SK-N-SH (cell line): ENCODE data around the gene PISD. TPM values are rescaled to one million over a fixed set of nuclear protein-coding genes. Genes with fewer than 3 reads are reported as not detected.

Experiments
- CTCF ChIA-PET: fragments of 300-600, 350-600 bp; formaldehyde crosslinking; extraction: SDS; loops from one replicate; lab custom pipeline; 2021; lab: Yijun Ruan, JAX
- POLR2A ChIA-PET: fragments of 350-600 bp; sonication (Branson Sonifier 250); formaldehyde crosslinking; extraction: SDS; loops from one replicate; lab custom pipeline; 2020; ENCODE audit warnings: antibody characterized with exemption, inconsistent platforms; lab: Yijun Ruan, JAX
- DNase-seq: peaks from one replicate; pipeline ENCODE4 v3.0.0; 2012
- H2AFZ ChIP-seq: fragments of 200-600 bp; sonication (generic); 2 replicates; pipeline ENCODE4 v1.8.1; 2016; ENCODE audit warnings: antibody characterized with exemption, mild to moderate bottlenecking, low read depth
- H3F3A ChIP-seq: fragments of 200-600 bp; sonication (generic); replicated peaks from 2 replicates; pipeline ENCODE3; 2016; ENCODE audit warnings: antibody characterized with exemption, mild to moderate bottlenecking; ENCODE audit not compliant: insufficient read depth
- H3K27ac ChIP-seq, 2 experiments: fragments of 200-500 bp in 1 of 2; fragments of 200-600 bp in 1 of 2; sonication (Bioruptor generic) in 1 of 2; sonication (generic), shearing (Covaris generic) in 1 of 2; 2 replicates each; pipeline versions ENCODE4 v1.5.1 to v1.6.1; 2014 to 2016; ENCODE audit warnings: low read depth in 2 of 2, inconsistent platforms in 1 of 2, low read length in 1 of 2, mild to moderate bottlenecking in 1 of 2, mixed read lengths in 1 of 2
- H3K27me3 ChIP-seq: fragments of 200-600 bp; sonication (generic), shearing (Covaris generic); 2 replicates; pipeline ENCODE4 v1.6.1; 2016; ENCODE audit warnings: mixed run types; ENCODE audit not compliant: insufficient read depth
- H3K36me3 ChIP-seq, 2 experiments: fragments of 200-500 bp in 1 of 2; fragments of 200-600 bp in 1 of 2; sonication (Bioruptor generic) in 1 of 2; sonication (generic) in 1 of 2; replicated peaks in 1 of 2; 2 replicates each; pipeline versions ENCODE3 to v1.5.1; 2014 to 2016; ENCODE audit warnings: low read length in 1 of 2, mild to moderate bottlenecking in 1 of 2; ENCODE audit not compliant: insufficient read depth in 2 of 2, control insufficient read depth in 1 of 2
- H3K4me1 ChIP-seq, 2 experiments: fragments of 200-500 bp in 1 of 2; fragments of 200-600 bp in 1 of 2; sonication (Bioruptor generic) in 1 of 2; sonication (generic), shearing (Covaris generic) in 1 of 2; 2 replicates each; pipeline versions ENCODE4 v1.5.1 to v1.6.1; 2014 to 2016; ENCODE audit warnings: low read depth in 1 of 2, low read length in 1 of 2, mixed run types in 1 of 2; ENCODE audit not compliant: insufficient read depth in 2 of 2, control insufficient read depth in 1 of 2
- H3K4me2 ChIP-seq: fragments of 200-600 bp; sonication (generic), shearing (Covaris generic); 2 replicates; pipeline ENCODE4 v1.6.1; 2017; ENCODE audit warnings: mixed run types
- H3K4me3 ChIP-seq, 2 experiments: fragments of 200-500 bp in 1 of 2; fragments of 200-600 bp in 1 of 2; sonication (Bioruptor generic) in 1 of 2; sonication (generic), shearing (Covaris generic) in 1 of 2; 2 replicates each; pipeline versions ENCODE4 v1.5.1 to v1.8.1; 2014 to 2016; ENCODE audit warnings: low read depth in 2 of 2, inconsistent platforms in 1 of 2, low read length in 1 of 2, mild to moderate bottlenecking in 1 of 2, mixed read lengths in 1 of 2, moderate library complexity in 1 of 2
- H3K79me2 ChIP-seq: fragments of 200-600 bp; sonication (generic); 2 replicates; pipeline ENCODE4 v1.8.1; 2017; ENCODE audit warnings: mild to moderate bottlenecking; ENCODE audit not compliant: insufficient read depth
- H3K9ac ChIP-seq: fragments of 200-600 bp; sonication (generic); 2 replicates; pipeline ENCODE4 v1.6.1; 2017; ENCODE audit warnings: mixed run types
- H3K9me2 ChIP-seq: fragments of 200-600 bp; sonication (generic); 2 replicates; pipeline ENCODE4 v1.6.1; 2017; ENCODE audit warnings: mixed run types
- H3K9me3 ChIP-seq: fragments of 200-600 bp; sonication (generic); 2 replicates; pipeline ENCODE4 v1.6.1; 2017; ENCODE audit warnings: mixed run types, mild to moderate bottlenecking, moderate library complexity
- H4K20me1 ChIP-seq: fragments of 200-600 bp; sonication (generic); 2 replicates; pipeline ENCODE4 v1.6.1; 2017; ENCODE audit warnings: mild to moderate bottlenecking, mixed run types; ENCODE audit not compliant: insufficient read depth
- FOSL2 ChIP-seq: IDR thresholded peaks from 2 replicates; pipeline ENCODE4 v1.4.0; 2012; ENCODE audit warnings: low read depth, mild to moderate bottlenecking, moderate library complexity, borderline replicate concordance
- FOXM1 ChIP-seq: IDR thresholded peaks from 2 replicates; pipeline ENCODE4 v1.4.0; 2012; ENCODE audit warnings: low read depth, mild to moderate bottlenecking
- GATA2 ChIP-seq: sonication (generic); formaldehyde crosslinking; IDR thresholded peaks from 2 replicates; pipeline ENCODE4 v1.5.0; 2020; ENCODE audit warnings: mild to moderate bottlenecking, missing genetic modification reagents
- IRF3 ChIP-seq: fragments of 150-350 bp; IDR thresholded peaks from 2 replicates; pipeline ENCODE4 v1.6.1; 2016; ENCODE audit warnings: mild to moderate bottlenecking, low read depth, low read length
- MXI1 ChIP-seq: IDR thresholded peaks from 2 replicates; pipeline ENCODE4 v1.6.1; 2012; ENCODE audit warnings: mild to moderate bottlenecking, low read depth, low read length, improper control_type of control experiment
- NFIC ChIP-seq: IDR thresholded peaks from 2 replicates; pipeline ENCODE4 v1.4.0; 2012; ENCODE audit warnings: borderline replicate concordance
- PBX3 ChIP-seq: IDR thresholded peaks from 2 replicates; pipeline ENCODE4; 2012
- POLR2AphosphoS5 ChIP-seq: IDR thresholded peaks from 2 replicates; pipeline ENCODE4 v1.6.1; 2012; ENCODE audit warnings: low read depth, low read length
- RCOR1 ChIP-seq: fragments of 150-350 bp; IDR thresholded peaks from 2 replicates; pipeline ENCODE4 v1.6.1; 2017; ENCODE audit warnings: antibody characterized with exemption, low read length
- RXRA ChIP-seq: IDR thresholded peaks from 2 replicates; pipeline ENCODE4 v1.4.0; 2012; ENCODE audit warnings: low read depth, mild to moderate bottlenecking, borderline replicate concordance
- SIN3A ChIP-seq: IDR thresholded peaks from 2 replicates; pipeline ENCODE4 v1.6.1; 2012; ENCODE audit warnings: low read depth, mild to moderate bottlenecking, low read length, moderate library complexity, borderline replicate concordance
- TAF1 ChIP-seq: IDR thresholded peaks from 2 replicates; pipeline ENCODE4 v1.6.1; 2012; ENCODE audit warnings: low read depth, mild to moderate bottlenecking, low read length, moderate library complexity, borderline replicate concordance
- TEAD4 ChIP-seq: IDR thresholded peaks from 2 replicates; pipeline ENCODE4 v1.4.0; 2012; ENCODE audit warnings: mild to moderate bottlenecking, borderline replicate concordance; ENCODE audit not compliant: insufficient read depth
- USF1 ChIP-seq: IDR thresholded peaks from 2 replicates; pipeline ENCODE4 v1.4.0; 2012; ENCODE audit warnings: low read depth, borderline replicate concordance
- USF2 ChIP-seq: fragments of 150-350 bp; IDR thresholded peaks from 2 replicates; pipeline ENCODE4 v1.6.1; 2017; ENCODE audit warnings: antibody characterized with exemption, low read length, low read depth, borderline replicate concordance
- WGBS: methylation state at CpG from one replicate; pipeline ENCODE4 v1.1.6; 2017; ENCODE audit warnings: low lambda C conversion rate; 5-methylcytosine and 5-hydroxymethylcytosine counted together
- polyA plus RNA-seq, 3 experiments: library from polyadenylated mRNA; depleted of rRNA; stranded (reverse); fragments of >200 nt; gene quantifications; 2 replicates each; pipeline ENCODE4 v1.2.3, GENCODE V29; 2012
- TF ChIP-seq, protein P1 (sequence below): IDR thresholded peaks from 2 replicates; pipeline ENCODE4 v1.6.1; 2012; ENCODE audit warnings: mild to moderate bottlenecking, low read depth, low read length, moderate library complexity

The PISD gene
- polyA plus RNA-seq, 1 of the 3 experiments (the other 2 are of a cell fraction), result 34.9 TPM

DNA sequence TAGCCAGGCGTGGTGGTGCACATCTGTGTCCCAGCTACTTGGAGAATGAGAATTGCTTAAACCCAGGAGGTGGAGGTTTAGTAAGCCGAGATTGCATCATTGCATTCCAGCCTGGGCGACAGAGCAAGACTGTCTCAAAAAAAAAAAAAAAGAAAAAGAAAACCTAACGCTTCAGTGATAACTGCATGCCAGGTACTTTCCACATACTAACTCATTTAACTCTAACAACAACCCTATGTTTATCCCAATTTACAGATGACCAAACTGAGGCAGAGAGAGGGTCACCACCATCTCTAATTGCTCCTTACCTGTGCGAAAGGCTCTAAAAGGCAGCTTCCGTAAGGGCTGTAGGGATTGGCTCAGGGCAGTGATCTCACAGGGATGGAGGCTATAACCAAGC is 11.6 kb downstream of the PISD start (continued):
- TF ChIP-seq FOSL2, result no peak
- TF ChIP-seq TEAD4, result no peak
- no peak for TF ChIP-seq MXI1
- no peak for TF ChIP-seq FOXM1
- TF ChIP-seq GATA2 (CRISPR knock-in tag), result no peak
- TF ChIP-seq RXRA, result no peak
- TF ChIP-seq PBX3, result no peak
- no peak for TF ChIP-seq RCOR1

GRCh38 chr22:31647523-31648320 is 14.3 kb downstream of the PISD start:
- H3K27me3 ChIP-seq, result no peaks in the 10 kb centered on the region
- no peak overlapping the region for H3K9ac ChIP-seq
- no peaks in the 10 kb centered on the region for H4K20me1 ChIP-seq
- TF ChIP-seq POLR2AphosphoS5, result no peak
- no peak for TF ChIP-seq FOSL2
- no peak for TF ChIP-seq IRF3
- TF ChIP-seq TAF1, result no peak
- no peak for TF ChIP-seq USF1
- TF ChIP-seq, protein P1, sequence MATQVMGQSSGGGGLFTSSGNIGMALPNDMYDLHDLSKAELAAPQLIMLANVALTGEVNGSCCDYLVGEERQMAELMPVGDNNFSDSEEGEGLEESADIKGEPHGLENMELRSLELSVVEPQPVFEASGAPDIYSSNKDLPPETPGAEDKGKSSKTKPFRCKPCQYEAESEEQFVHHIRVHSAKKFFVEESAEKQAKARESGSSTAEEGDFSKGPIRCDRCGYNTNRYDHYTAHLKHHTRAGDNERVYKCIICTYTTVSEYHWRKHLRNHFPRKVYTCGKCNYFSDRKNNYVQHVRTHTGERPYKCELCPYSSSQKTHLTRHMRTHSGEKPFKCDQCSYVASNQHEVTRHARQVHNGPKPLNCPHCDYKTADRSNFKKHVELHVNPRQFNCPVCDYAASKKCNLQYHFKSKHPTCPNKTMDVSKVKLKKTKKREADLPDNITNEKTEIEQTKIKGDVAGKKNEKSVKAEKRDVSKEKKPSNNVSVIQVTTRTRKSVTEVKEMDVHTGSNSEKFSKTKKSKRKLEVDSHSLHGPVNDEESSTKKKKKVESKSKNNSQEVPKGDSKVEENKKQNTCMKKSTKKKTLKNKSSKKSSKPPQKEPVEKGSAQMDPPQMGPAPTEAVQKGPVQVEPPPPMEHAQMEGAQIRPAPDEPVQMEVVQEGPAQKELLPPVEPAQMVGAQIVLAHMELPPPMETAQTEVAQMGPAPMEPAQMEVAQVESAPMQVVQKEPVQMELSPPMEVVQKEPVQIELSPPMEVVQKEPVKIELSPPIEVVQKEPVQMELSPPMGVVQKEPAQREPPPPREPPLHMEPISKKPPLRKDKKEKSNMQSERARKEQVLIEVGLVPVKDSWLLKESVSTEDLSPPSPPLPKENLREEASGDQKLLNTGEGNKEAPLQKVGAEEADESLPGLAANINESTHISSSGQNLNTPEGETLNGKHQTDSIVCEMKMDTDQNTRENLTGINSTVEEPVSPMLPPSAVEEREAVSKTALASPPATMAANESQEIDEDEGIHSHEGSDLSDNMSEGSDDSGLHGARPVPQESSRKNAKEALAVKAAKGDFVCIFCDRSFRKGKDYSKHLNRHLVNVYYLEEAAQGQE, result no peak
- no peak for TF ChIP-seq RXRA
- no peak for TF ChIP-seq FOXM1
- TF ChIP-seq PBX3, result no peak
- no peak for TF ChIP-seq TEAD4
- no peak for TF ChIP-seq USF2
- TF ChIP-seq NFIC, result no peak
- TF ChIP-seq SIN3A, result no peak
- 85% methylated on average over 11 of the region's 11 CpGs for WGBS
- H3K36me3 ChIP-seq, result peaks cover 11 to 14% of the 10 kb centered on the region in 2 experiments
- no peaks in the 10 kb centered on the region for H3K9me2 ChIP-seq
- H3K4me1 ChIP-seq, result no peaks in the 10 kb centered on the region; a peak in 1 of 4 replicates
- no peaks in the 10 kb centered on the region for H3K9me3 ChIP-seq
- H3K27ac ChIP-seq, result peak overlapping the region in 1 of 2 experiments; percentile 79; a peak in 2 of 4 replicates
- H2AFZ ChIP-seq, result no peak overlapping the region
- no peak overlapping the region for H3K4me3 ChIP-seq
- peaks cover 20% of the 10 kb centered on the region for H3F3A ChIP-seq
- no peak for DNase-seq
- ChIA-PET POLR2A (no interaction called here), CTCF (interaction anchor here (1.1 to 1.4 kb wide), 2 partner anchors 14 kb away, joined by 4 read pairs; no protein-coding TSS in a partner anchor)
- no peak overlapping the region for H3K4me2 ChIP-seq
- peaks cover 56% of the 10 kb centered on the region; the same call in 1 of the 2 replicates for H3K79me2 ChIP-seq
